Measurements from ENCODE around the gene NAA40. TPM values are rescaled to one million over a fixed set of nuclear protein-coding genes. Genes with fewer than 3 reads are reported as not detected.

Gene NAA40
- total RNA-seq, 1 donor from 2014 or later: 48.2 TPM

GRCh38 chr11:63986156-63986931 lies 47.5 kb downstream of the NAA40 start, which contains the start of gene OTUB1:
Gene OTUB1, plus strand, starts transcription at chr11:63986438. Its CDS starts 19 bp downstream, at chr11:63986457.
- H3K4me1 Mint-ChIP-seq (ENCODE audit: unreplicated experiment): peaks cover 12% of the 10 kb centered on the region
- peaks cover 12% of the 10 kb centered on the region for H3K36me3 Mint-ChIP-seq (ENCODE audit: low read depth, unreplicated experiment)
- peak within 1 kb of the TSS; percentile 96 for H3K27ac Mint-ChIP-seq (ENCODE audit: unreplicated experiment)
- DNase-seq (ENCODE audit: low spot score): peak; percentile 88
- TF ChIP-seq, protein P1, sequence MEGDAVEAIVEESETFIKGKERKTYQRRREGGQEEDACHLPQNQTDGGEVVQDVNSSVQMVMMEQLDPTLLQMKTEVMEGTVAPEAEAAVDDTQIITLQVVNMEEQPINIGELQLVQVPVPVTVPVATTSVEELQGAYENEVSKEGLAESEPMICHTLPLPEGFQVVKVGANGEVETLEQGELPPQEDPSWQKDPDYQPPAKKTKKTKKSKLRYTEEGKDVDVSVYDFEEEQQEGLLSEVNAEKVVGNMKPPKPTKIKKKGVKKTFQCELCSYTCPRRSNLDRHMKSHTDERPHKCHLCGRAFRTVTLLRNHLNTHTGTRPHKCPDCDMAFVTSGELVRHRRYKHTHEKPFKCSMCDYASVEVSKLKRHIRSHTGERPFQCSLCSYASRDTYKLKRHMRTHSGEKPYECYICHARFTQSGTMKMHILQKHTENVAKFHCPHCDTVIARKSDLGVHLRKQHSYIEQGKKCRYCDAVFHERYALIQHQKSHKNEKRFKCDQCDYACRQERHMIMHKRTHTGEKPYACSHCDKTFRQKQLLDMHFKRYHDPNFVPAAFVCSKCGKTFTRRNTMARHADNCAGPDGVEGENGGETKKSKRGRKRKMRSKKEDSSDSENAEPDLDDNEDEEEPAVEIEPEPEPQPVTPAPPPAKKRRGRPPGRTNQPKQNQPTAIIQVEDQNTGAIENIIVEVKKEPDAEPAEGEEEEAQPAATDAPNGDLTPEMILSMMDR (IDR thresholded peaks at IDR 0.05; ENCODE audit: unreplicated experiment): no peak
- H3K9me3 Mint-ChIP-seq (ENCODE audit: unreplicated experiment): no peaks in the 10 kb centered on the region
- peak within 1 kb of the TSS; percentile 96 for H3K4me3 Mint-ChIP-seq (ENCODE audit: unreplicated experiment)
- peaks cover 12% of the 10 kb centered on the region for H3K27me3 Mint-ChIP-seq (ENCODE audit: unreplicated experiment)

GRCh38 chr11:63986932-63987513 lies 48.2 kb downstream of the NAA40 start:
- H3K9me3 Mint-ChIP-seq (ENCODE audit: unreplicated experiment): no peaks in the 10 kb centered on the region
- H3K27me3 Mint-ChIP-seq (ENCODE audit: unreplicated experiment): peaks cover 12% of the 10 kb centered on the region
- no peak for DNase-seq (ENCODE audit: low spot score)
- peaks cover 12% of the 10 kb centered on the region for H3K4me1 Mint-ChIP-seq (ENCODE audit: unreplicated experiment)
- TF ChIP-seq, protein P1 (IDR thresholded peaks at IDR 0.05; ENCODE audit: unreplicated experiment): no peak
- H3K36me3 Mint-ChIP-seq (ENCODE audit: low read depth, unreplicated experiment): peaks cover 17% of the 10 kb centered on the region
- H3K4me3 Mint-ChIP-seq (ENCODE audit: unreplicated experiment): peak overlapping the region; percentile 87
- peak overlapping the region; percentile 64 for H3K27ac Mint-ChIP-seq (ENCODE audit: unreplicated experiment)

DNA sequence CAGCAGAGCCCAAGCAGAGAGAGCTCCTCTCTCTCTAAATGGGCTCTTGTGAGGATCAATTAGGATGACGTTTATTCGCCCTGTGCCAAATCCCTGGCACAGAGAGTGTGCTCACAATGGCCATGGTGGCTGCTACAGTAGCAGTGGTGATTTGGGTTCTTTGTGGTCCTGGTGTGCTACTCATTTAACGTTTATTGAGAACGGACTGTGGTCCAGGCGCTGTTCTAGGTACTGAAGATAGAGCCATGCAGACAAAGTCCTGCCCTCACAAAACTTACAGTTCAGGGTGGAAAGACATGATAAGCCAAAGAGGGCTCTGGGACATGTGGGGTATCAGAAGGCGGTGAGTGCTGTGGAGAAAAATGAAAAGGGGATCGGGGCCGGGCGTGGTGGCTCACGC lies 52.8 kb downstream of the NAA40 start:
- Mint-ChIP-seq H3K4me1 (ENCODE audit: unreplicated experiment) (peaks cover 2% of the 10 kb centered on the region), H3K27ac (ENCODE audit: unreplicated experiment) (no peak overlapping the region), H3K36me3 (ENCODE audit: low read depth, unreplicated experiment) (peaks cover 36% of the 10 kb centered on the region), H3K9me3 (ENCODE audit: unreplicated experiment) (no peaks in the 10 kb centered on the region), H3K27me3 (ENCODE audit: unreplicated experiment) (peaks cover 11% of the 10 kb centered on the region), H3K4me3 (ENCODE audit: unreplicated experiment) (peak overlapping the region; percentile 62)
- DNase-seq (ENCODE audit: low spot score): no peak
- TF ChIP-seq, protein P1 (IDR thresholded peaks at IDR 0.05; ENCODE audit: unreplicated experiment): no peak

GRCh38 chr11:63993100-63993499 lies 54.3 kb downstream of the NAA40 start:
- Mint-ChIP-seq H3K4me3 (ENCODE audit: unreplicated experiment) (peak overlapping the region; percentile 71), H3K36me3 (ENCODE audit: low read depth, unreplicated experiment) (peaks cover 37% of the 10 kb centered on the region), H3K27ac (ENCODE audit: unreplicated experiment) (peak overlapping the region; percentile 67), H3K4me1 (ENCODE audit: unreplicated experiment) (peaks cover 2% of the 10 kb centered on the region), H3K27me3 (ENCODE audit: unreplicated experiment) (peaks cover 5% of the 10 kb centered on the region), H3K9me3 (ENCODE audit: unreplicated experiment) (no peaks in the 10 kb centered on the region)
- TF ChIP-seq, protein P1 (IDR thresholded peaks at IDR 0.05; ENCODE audit: unreplicated experiment): no peak
- no peak for DNase-seq (ENCODE audit: low spot score)

DNA sequence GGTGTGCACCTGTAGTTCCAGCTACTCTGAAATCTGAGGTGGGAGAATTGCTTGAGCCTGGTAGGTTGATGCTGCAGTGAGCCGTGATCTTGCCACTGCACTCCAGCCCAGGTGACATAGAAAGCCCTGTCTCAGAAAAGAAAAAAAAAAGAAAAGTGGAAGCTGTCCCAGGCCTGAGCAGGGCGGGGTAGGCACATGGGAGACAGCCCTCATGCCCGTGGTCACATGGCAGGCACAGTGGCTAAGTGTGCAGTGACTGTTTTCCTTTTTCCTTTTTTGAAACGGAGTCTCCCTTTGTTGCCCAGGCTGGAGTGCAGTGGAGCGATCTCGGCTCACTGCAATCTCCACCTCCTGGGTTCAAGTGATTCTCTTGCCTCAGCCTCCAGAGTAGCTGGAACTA lies 55.2 kb downstream of the NAA40 start:
- Mint-ChIP-seq H3K36me3 (ENCODE audit: low read depth, unreplicated experiment) (peaks cover 33% of the 10 kb centered on the region), H3K9me3 (ENCODE audit: unreplicated experiment) (no peaks in the 10 kb centered on the region), H3K27me3 (ENCODE audit: unreplicated experiment) (peaks cover 3% of the 10 kb centered on the region), H3K4me1 (ENCODE audit: unreplicated experiment) (peaks cover 5% of the 10 kb centered on the region), H3K27ac (ENCODE audit: unreplicated experiment) (no peak overlapping the region), H3K4me3 (ENCODE audit: unreplicated experiment) (no peak overlapping the region)
- no peak for DNase-seq (ENCODE audit: low spot score)
- TF ChIP-seq, protein P1 (IDR thresholded peaks at IDR 0.05; ENCODE audit: unreplicated experiment): no peak

Measured in endothelial cell (in vitro differentiated cells).